AG08395 (cell line): ENCODE results near the gene TXNDC11.

Experiments used
- DNase-seq: peaks from one replicate; pipeline ENCODE4 v3.0.0; 2012; ENCODE audit warnings: mixed read lengths, low spot score

Gene TXNDC11

DNA sequence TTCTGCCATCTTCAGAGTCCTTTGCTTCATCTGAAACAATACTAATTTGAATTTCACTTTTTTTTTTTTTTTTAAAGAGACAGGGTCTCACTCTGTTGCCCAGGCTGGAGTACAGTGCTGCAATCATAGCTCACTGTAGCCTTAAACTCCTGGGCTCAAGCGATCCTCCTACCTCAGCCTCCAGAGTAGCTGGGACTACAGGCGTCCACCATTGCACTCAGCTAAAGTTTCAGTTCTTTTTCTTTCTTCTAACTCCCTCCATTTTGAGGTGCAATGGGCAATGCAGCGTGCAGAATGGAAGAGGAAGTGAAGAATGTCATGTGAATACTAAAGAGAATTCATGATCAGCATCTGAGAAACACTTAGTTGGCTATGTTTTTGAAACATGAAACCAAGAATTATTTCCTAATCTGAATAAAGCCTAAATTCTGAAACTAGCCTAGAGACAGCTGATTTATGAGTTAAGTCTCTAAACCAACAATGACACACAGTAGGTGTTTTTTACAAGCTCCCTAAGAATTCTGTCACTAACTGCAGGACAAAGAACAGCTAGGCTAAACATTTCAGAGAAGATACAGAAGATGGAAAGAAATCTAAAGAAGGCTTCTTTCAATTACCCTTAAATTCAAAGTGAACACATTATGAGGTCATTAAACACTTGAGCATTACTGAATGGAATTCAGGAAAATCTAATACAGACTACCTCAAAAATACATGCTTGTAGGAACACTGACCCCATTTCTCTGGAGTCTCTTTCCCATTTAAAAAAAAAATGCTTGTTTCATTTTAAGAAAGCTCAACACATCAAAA is 53.4 kb downstream of the TXNDC11 start:
- DNase-seq, result no peak

DNA sequence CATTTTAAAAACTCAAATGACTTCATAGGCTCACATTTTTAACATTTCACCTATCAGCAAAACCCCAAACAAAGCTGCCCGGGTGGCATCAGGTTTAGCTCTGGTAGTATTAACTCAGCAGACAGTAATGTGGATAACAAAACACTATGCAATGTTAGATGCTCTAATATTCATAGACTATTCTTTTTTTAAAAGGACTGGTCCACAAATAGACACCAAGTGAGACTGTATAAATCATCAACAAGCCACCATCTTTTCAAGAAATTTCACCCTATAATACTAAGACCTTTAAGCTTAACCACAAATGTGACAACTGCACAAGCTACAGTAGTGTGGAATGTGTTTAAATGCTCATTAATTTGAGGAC is 54.2 kb downstream of the TXNDC11 start:
- no peak for DNase-seq

DNA sequence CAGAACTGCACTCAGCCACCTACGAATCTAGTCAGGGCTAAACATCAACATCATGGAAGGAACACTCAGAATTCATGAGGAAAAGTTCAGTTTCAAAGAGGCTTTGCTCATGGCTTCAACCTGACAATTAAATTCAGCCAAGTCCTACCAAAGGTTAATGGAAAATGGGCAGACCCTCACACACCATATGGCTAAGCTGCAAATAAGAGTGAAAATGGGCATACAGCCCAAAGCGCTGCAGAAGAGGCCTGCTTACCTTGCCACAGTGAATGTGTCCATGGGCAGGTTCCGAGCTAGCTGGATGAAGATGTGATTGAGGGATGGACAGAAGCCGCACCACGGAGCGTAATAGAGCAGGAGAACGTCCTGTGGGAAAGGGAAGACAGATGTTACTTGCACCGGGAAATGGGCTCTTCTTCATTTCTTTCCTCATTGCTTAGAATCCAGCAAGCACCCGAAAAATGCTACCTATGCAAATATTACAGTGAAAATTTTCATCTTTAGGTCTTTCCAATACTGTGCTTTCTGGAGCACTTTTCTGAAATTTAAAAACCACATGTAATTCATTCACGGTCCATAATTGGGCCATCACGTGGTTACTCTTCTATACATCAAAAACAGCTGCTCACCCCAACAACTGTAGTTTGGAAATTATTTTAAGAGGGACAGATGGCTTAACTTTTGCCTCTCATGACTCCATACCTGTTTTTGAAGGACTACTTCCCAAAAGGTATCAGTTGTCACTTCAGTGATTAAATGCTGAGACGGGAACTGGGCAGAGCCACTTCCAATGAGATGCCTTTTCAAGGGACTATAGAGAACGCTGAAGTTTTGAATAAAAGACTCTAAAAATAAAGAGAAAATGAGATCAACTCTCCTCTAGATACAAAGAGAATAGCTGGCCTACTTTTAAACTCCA is 54.8 kb downstream of the TXNDC11 start:
- no peak for DNase-seq

DNA sequence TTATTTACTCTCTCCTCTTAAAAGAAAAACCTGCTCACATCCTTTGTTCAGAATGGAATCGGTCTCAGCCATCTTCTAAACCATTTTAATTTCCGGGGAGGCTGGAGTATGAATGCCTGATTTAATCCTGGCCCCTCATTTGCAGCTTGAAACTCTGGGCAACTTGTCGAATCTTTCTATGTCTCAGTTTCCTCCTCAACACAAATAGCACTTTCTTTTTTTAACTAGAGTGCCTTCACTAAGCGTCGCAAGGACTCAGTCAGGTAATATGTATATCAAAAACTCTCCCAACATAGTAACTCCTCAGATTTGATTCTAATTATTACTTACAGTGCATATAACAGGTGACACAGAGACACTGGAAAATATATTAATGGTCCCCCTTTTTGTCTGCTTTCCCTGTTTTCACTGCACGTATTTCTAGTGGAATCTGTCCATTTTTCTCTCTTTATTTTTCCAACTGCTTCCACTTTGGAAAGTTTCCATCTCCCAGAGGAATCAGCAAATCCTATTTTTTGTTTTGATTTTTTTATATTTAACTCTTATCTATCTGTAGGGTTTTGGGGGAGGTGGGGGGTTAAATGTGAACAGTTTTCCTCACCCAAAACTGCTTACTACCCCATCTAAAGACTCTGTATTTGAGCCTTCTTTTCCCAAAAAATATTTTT is 55.8 kb downstream of the TXNDC11 start:
- DNase-seq, result no peak

DNA sequence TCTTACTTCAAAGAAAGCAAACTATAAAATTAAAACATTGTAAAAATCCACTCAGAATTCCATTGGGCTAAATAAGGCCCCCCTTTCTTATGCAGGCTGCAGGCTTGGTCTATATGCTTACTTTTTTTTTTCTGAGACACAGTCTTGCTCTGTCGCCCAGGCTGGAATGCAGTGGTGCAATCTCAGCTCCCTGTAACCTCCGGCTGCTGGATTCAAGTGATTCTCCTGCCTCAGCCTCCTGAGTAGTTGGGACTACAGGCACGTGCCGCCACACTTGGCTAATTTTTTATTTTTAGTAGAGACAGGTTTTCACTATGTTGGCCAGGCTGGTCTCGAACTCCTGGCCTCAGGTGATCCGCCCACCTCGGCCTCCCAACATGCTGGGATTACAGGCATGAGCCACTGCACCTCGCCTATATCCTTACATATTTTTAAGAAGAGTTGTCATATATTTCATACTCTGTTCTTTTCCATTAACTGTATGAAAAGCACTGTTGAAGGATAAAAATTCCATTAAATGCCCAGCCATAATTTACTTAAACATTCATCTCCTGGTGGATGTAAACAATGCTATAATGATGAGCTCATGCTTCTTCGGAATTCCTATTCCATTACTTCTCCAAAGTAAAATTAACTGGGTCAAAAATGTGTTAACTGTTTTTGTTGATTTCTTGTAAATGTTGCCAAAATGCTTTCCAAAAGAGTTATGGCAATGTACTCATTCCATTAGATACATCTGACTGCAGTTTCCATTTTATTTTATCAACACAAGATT is 56.6 kb downstream of the TXNDC11 start:
- peak; percentile 13 for DNase-seq

DNA sequence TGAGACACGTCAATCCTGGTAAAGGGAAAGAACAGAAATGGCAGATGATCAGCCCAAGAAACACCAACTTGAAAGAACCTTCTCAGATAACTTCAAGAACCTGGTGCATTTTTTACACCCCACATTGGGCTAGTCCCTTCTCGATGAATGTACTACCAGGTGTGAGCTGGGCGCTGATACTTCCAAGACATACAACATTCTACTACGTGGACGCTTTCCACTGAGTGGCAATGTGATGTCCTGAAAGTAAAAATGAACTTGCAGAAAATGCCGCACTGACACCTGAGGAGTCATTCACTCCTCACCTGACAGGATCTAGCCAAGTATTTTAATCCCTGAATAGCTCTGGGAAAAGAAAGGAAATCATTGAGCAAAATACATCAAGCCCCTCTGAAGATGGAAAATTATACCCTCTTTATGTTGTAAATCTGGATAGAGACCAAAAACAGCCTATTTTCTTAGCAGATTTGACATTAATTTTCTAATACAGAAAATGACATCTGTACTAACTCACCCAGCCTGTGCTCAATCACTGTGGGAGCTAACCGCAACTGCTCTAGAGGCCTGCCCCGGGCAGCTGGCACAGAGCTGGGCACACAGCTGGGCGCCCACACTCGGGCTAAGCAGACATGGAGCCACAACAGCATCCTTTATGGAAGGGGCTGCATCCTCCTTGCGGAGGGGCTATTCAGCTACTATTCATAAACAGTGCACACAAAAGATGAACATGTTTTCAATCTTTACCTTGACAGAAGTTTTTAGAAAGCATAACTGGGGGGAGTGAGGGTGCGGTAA is 58.2 kb downstream of the TXNDC11 start:
- DNase-seq, result no peak

DNA sequence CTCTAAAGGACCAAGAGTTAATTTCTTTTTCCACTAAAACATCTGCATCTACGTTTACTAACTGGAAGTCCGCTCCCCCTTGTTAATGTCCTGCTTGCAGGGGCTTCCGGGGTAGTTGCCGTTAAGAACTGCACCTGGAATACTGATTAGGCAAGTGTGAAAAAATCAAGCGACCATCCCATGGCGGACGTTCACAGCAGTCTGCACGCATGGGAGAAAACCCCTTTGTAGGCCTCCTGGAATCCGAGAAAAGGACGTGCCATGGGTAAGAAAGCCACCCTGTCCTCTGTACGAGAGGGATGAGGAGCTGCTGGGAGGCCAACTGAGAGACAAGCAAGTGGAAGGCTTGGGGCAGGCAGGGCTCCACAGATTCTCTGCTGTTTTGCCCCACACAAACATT is 59.5 kb downstream of the TXNDC11 start:
- DNase-seq, result no peak

DNA sequence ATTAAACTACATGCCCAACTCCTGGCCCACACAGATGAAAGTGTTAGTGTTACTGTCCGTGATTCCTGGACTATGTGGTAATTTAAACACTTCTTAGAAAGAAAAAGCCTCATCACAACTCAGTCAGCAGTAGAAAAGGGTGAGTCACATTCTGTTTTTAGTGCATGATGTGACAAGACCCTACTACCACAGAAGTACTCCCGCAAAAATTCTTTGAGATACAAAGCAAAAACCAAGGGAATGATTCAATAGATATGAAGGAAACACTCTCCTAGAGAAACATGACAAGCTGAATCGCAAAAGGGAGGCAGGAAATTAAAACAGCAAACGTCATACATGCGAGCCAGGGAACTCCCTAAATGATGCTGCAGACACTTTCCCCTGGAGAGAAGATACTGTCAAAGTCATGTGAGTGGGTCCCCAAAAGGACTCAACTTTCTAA is 60.0 kb downstream of the TXNDC11 start:
- DNase-seq, result peak; percentile 81

DNA sequence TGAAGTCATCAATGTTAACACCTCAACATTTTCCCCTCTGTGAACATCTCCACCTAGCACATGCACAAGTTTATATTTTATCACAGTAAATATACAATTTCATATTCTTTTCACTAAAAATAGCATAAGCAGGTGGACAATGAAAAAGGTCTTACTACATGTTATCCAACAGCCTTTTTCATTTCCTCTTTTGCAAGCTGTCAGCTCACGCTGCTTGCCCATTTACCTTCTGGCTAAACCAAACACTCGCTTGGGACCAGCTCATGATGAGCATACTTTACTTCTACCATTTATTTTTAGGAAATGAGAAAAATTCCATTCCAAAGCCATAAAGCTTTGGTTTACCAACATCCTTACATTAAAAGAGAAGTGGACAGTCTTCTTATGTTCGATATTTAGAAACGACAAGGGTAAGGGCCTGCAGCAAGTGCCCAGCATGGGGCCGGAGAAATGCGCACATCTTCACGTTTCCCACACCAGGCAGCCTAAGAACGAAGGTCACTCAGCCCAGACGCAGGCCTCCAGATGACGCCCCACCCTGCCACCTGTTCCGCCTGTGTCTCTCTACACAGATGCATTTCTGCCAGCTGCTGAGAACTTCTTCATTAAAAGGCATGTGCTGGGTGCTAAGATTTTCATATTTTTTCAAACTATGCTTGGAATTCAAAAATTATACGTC is 60.5 kb downstream of the TXNDC11 start:
- DNase-seq, result no peak

DNA sequence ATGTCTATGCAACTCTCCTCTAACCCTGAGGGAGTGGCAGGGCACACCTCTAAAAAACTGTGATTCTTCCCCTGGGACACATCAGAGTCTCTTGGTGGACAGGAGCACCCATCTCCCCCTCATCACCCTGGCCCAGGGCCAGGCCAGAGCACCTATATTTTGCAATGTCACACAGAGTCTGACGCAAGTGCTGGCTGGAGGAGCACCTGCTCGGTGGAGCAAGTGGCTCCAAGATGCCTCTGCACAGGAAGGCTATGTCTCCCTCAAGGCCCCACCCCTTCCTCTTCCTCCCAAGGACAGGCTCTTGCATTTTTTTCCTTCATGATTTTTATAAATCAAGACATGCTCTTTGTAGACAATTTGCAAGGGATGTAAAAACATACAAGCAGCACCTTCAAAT is 61.1 kb downstream of the TXNDC11 start:
- no peak for DNase-seq

DNA sequence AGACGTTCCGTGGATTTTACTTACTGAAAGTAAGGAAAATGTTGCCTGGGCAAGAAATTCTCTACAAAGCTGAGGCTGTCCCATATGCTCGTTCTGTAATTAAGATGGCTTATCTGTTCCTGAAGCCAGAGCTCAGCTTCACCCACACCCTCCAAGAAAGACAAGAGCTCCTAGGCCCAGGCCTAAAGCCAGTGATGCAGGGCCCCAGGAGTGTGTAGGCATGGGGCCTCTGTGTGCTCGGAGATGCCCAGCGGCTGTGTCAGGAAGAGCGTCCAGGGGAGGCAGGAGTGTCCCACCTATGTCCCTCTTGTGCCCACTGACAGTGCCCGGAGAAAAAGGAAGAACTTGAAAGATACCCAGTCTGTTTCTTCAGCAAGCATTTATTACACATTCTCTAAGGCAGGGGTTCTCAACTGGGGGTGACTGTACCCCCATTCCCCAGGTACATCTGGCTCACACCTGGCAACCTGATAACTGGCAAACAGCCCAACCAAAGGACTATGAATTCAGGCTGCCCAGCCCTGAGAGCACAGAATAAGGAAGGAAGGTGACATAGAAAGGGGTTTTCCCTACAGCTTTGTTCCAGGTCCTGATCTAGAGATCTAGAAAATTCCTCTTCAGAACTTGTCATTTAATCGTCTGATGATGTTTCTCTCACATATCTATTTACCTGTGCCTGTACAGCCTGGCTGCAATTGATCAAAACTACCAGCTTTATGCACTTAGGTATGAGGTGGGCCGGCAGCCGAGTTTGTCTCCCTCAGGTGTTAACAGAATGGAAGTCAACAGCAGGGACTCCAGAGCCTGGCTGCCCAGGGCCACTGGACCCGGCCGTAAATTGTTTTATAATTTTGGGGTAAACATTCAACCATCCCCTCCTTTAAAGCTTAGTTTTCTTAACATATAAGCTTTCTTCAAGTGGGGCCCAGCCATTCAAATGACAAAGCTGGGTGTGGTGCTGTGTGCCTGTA is 62.4 kb downstream of the TXNDC11 start:
- DNase-seq, result no peak

DNA sequence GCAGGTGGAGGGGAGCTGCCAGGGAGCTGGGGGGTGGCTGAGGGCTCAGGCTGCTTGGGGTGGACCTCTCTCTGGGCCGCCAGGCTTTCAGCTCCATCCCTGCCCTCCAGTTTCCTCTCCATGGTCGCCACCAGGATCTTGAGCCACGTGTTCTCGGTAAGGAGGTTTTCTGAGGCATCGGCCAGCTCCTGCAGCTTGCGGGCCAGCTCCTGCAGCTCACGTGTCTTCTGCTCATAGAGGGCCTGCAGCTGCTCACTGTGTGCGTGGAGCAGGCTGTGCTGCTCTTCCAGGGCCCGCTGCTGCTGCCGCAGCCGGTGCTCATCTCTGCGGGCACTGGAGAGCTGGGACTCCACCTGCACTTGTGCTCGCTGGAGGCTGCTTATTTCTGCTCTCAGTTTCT is 63.4 kb downstream of the TXNDC11 start:
- DNase-seq, result no peak

DNA sequence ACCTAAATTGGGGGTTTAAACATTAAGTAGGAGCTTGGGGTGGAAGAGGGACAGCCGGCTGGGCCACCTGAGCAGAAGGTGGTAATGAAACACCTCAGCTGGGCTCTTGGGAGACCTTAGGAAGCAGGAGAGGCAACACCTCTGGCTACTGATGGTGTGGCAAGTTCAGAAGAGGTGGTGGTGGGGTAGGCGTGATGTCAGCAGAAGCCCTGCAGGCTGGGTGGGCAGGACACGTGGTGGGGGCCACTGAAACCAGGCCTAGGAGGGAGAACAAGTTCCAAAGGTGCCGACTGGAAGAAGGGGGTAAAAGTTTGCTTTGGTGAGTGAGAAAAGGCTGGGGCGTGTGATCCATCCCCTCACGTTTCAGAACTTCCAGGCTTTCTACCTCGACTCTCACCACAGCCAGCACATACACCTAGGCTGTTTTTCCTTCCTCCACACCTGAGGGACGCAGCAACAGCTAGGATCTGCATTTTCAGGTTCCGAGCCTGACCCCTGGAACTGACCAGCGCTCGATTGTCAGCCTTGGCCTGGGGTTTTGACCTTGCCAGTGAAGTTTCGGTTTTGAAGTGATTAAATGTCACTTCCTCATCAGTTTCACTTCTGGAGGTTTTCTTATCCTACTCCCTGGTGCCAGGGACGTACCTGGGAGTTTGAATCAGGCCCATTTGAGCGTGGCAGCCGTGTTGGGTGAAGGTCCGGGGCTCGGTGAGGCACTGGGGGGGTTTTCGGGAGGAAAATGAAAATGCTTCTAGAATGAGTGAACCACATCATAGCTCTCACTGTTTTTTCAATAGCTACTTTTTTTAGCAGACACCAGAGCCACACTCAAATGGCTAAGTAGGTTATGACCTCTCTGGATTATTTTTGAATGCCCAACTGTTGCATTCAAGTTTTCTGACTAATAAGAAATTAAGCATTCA is 64.4 kb downstream of the TXNDC11 start:
- DNase-seq, result no peak

DNA sequence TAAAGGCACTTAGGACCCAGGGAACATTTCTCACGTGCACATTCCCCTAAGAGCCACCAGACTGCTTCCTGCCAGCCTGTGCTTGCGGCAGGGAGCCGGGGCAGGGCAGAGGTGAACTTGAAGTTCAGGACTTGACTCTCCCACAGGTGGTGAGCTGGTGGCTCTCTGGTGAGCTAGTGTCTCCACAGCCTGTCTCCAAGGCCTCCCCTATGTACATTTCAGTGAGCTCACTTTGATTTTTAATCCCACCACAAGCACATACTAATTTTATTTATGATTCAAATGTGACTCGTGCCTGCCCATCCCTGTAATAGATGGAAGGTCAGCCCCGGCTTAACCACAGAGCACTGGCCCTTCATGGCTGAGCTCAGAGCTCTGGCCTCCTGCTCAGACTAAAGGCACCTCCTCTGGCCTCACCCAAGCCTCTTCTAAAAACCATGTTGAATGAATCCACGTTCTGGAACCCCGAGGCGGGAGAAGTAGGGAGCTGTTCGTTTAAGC is 65.2 kb downstream of the TXNDC11 start:
- peak; percentile 12 for DNase-seq

DNA sequence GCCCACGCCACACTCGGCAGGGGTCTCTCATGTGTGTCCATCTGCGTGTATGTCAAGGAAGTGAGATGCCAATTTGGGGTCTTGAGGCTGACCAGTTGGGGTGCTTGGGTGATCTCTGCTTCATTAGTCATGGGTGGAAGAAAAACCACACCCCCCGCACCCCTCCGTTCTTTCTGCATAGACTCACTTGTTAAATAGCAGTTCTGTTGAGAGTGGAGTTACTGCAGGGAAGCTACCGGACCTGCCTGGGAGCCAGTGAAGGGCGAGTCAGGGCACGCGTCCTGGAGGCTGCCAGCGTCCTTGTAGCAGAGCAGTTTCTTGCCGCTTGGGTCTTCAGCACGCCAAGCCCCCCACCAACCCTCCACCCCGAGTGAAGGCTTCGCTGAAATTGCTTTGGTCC is 65.9 kb downstream of the TXNDC11 start:
- DNase-seq, result no peak

DNA sequence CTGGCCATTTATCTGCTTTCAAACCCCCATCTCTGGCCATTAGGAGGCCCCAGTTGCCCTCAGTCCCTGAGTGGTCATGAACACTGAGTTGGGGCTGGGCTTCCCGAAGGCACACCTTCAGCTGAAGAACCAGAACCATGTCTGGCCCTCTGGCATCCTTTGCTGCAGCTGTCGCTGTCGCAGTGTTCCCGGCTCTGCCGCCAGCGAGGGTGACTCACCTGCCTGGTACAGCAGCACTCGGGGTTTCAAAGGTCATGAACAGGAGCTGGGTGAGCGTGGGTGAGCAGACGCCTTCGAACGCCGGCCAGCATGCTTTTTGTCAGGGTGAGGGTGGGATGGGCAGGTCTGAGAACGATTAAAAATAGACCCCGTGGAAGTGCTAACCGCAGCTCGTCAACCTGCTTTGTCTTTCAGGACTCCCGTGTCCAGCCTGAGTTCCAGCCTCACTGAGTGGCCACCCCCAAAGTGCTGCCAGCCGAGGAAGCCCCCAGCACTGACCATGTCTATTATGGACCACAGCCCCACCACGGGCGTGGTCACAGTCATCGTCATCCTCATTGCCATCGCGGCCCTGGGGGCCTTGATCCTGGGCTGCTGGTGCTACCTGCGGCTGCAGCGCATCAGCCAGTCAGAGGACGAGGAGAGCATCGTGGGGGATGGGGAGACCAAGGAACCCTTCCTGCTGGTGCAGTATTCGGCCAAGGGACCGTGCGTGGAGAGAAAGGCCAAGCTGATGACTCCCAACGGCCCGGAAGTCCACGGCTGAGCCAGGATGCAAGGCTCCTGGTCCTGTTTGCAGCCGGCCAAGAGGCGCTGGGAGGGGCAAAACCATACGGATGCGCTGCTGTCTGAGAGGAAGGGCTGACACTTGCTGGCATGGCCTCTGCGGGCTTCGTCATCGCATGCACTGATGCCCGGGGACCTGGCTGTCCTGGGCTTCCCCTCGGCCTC is 66.8 kb downstream of the TXNDC11 start:
- no peak for DNase-seq
